Neural crest cell (in vitro differentiated cells): ENCODE data around the gene TUBGCP3. TPM values are rescaled to one million over a fixed set of nuclear protein-coding genes. Genes with fewer than 3 reads are reported as not detected.
"Not testable (repeated sequence)": the region's sequence is repeated elsewhere in the genome, so short reads cannot be mapped to it uniquely, and the experiment has no call there.

Source experiments
- DNase-seq: peaks from one replicate; pipeline ENCODE4 v3.0.0; 2021; ENCODE audit warnings: low read depth, mixed read lengths, low spot score
- H3K27ac Mint-ChIP-seq: one replicate; pipeline ENCODE4 v1.8.0; 2021; ENCODE audit warnings: mild to moderate bottlenecking, mixed read lengths; ENCODE audit not compliant: unreplicated experiment
- H3K27me3 Mint-ChIP-seq: 2 replicates; pipeline ENCODE4 v1.8.0; 2021; ENCODE audit warnings: low read depth, mild to moderate bottlenecking, mixed read lengths
- H3K36me3 Mint-ChIP-seq: 2 replicates; pipeline ENCODE4 v1.8.0; 2021; ENCODE audit warnings: low read depth, mild to moderate bottlenecking, mixed read lengths
- H3K4me1 Mint-ChIP-seq: 2 replicates; pipeline ENCODE4 v1.8.0; 2021; ENCODE audit warnings: mixed read lengths
- H3K4me3 Mint-ChIP-seq: one replicate; pipeline ENCODE4 v1.8.0; 2021; ENCODE audit warnings: mild to moderate bottlenecking, mixed read lengths
- H3K9me3 Mint-ChIP-seq: 2 replicates; pipeline ENCODE4 v1.8.0; 2021; ENCODE audit warnings: mixed read lengths
- CTCF ChIP-seq: fragments of 200-600 bp; sonication (generic); conservative IDR thresholded peaks from 2 replicates; pipeline ENCODE4 v1.5.0; 2021; ENCODE audit warnings: antibody characterized with exemption, mild to moderate bottlenecking
- total RNA-seq: library from RNA; stranded (reverse); gene quantifications from 2 replicates; pipeline ENCODE4 v1.2.1, GENCODE V29; 2021

The TUBGCP3 gene
- total RNA-seq, 1 donor from 2014 or later, result 43.9 TPM

GRCh38 chr13:112489199-112489598 lies 98.8 kb downstream of the TUBGCP3 start:
- H3K27me3 Mint-ChIP-seq, result no peaks in the 10 kb centered on the region
- H3K9me3 Mint-ChIP-seq, result no peaks in the 10 kb centered on the region
- no peak for DNase-seq
- peaks cover 16% of the 10 kb centered on the region for H3K36me3 Mint-ChIP-seq
- TF ChIP-seq CTCF, result no peak
- no peaks in the 10 kb centered on the region for H3K4me1 Mint-ChIP-seq
- H3K27ac Mint-ChIP-seq, result no peak overlapping the region
- H3K4me3 Mint-ChIP-seq, result no peak overlapping the region

- H3K27ac Mint-ChIP-seq, DNase-seq, H3K27me3 Mint-ChIP-seq, H3K4me1 Mint-ChIP-seq, H3K4me3 Mint-ChIP-seq, H3K9me3 Mint-ChIP-seq: not testable (repeated sequence)
- H3K36me3 Mint-ChIP-seq, result peaks cover 20% of the 10 kb centered on the region
Observed at GRCh38 chr13:112488343-112489050, 99.5 kb downstream of the TUBGCP3 start.

GRCh38 chr13:112487127-112487517 lies 100.8 kb downstream of the TUBGCP3 start:
- Mint-ChIP-seq H3K36me3 (peaks cover 31% of the 10 kb centered on the region), H3K9me3 (no peaks in the 10 kb centered on the region), H3K27me3 (no peaks in the 10 kb centered on the region), H3K4me1 (no peaks in the 10 kb centered on the region), H3K4me3 (no peak overlapping the region), H3K27ac (no peak overlapping the region)
- DNase-seq, result no peak
- no peak for TF ChIP-seq CTCF

GRCh38 chr13:112486386-112487126 lies 101.4 kb downstream of the TUBGCP3 start:
- H3K27ac Mint-ChIP-seq, result peak overlapping the region; percentile 15
- no peaks in the 10 kb centered on the region for H3K9me3 Mint-ChIP-seq
- no peaks in the 10 kb centered on the region for H3K27me3 Mint-ChIP-seq
- H3K4me3 Mint-ChIP-seq, result no peak overlapping the region
- H3K4me1 Mint-ChIP-seq, result no peaks in the 10 kb centered on the region
- TF ChIP-seq CTCF, result no peak
- no peak for DNase-seq
- H3K36me3 Mint-ChIP-seq, result peaks cover 33% of the 10 kb centered on the region

GRCh38 chr13:112485814-112486213 lies 102.1 kb downstream of the TUBGCP3 start:
- DNase-seq, H3K4me1 Mint-ChIP-seq, H3K9me3 Mint-ChIP-seq, H3K27me3 Mint-ChIP-seq, H3K4me3 Mint-ChIP-seq: not testable (repeated sequence)
- peak overlapping the region; percentile 15 for H3K27ac Mint-ChIP-seq
- peaks cover 40% of the 10 kb centered on the region for H3K36me3 Mint-ChIP-seq

GRCh38 chr13:112483299-112483698 lies 104.7 kb downstream of the TUBGCP3 start:
- no peaks in the 10 kb centered on the region for H3K4me1 Mint-ChIP-seq
- H3K27me3 Mint-ChIP-seq, result no peaks in the 10 kb centered on the region
- H3K27ac Mint-ChIP-seq, result no peak overlapping the region
- H3K9me3 Mint-ChIP-seq, result no peaks in the 10 kb centered on the region
- no peak for DNase-seq
- no peak overlapping the region for H3K4me3 Mint-ChIP-seq
- peaks cover 35% of the 10 kb centered on the region for H3K36me3 Mint-ChIP-seq
- TF ChIP-seq CTCF, result no peak
